HG03575 (cell line): ENCODE measurements around the gene BRICD5.

Source experiments
- ATAC-seq: cut with Tn5 transposase; IDR thresholded peaks from one replicate; pipeline ENCODE4 v1.9.1; 2021; ENCODE audit not compliant: unreplicated experiment, insufficient number of reproducible peaks, low FRiP score; ENCODE audit errors: extremely low read depth

The BRICD5 gene

DNA sequence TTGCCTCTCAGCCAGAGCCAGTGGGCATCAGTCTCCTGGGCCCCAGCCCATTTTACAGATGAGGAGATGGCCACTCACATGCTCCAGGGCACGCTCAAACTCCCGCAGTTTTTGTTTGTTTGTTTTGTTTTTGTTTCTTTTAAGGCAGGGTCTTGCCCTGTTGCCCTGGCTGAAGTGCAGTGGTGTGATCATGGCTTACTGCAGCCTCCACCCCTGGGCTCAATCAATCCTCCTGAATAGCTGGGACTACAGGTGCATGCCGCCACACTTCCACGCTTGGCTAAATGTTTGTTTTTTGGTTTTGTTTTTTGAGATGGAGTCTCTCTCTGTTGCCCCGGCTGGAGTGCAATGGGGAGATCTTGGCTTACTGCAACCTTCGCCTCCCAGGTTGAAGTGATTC is 16.3 kb upstream of the BRICD5 start:
- ATAC-seq: no peak

DNA sequence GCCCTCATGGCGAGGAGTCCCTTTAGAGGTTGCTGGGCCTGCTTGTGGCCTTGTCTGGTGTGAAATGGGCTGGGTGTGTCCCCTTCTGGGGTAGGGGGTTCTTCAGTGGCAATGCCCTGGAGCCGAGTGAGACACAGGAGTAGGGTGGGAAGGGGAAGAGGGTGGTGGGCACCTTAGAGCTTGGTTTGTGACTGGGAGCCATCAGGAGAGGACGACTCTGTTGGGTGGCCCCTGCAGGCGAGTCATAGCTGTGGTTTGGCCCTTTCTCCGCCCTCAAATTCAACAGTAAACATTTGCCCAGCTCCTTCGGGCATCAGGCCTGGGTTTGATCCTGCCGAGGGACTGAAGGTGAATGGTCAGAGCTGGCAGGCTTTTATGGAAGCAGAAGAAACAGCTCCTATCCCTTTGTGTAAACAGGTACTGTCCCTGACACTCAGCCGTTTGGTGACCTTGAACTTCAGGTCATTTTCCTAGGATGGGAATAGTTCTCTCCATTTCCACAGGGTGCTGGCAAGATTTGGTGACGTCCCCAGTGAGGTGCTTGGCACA is 15.7 kb upstream of the BRICD5 start:
- no peak for ATAC-seq

DNA sequence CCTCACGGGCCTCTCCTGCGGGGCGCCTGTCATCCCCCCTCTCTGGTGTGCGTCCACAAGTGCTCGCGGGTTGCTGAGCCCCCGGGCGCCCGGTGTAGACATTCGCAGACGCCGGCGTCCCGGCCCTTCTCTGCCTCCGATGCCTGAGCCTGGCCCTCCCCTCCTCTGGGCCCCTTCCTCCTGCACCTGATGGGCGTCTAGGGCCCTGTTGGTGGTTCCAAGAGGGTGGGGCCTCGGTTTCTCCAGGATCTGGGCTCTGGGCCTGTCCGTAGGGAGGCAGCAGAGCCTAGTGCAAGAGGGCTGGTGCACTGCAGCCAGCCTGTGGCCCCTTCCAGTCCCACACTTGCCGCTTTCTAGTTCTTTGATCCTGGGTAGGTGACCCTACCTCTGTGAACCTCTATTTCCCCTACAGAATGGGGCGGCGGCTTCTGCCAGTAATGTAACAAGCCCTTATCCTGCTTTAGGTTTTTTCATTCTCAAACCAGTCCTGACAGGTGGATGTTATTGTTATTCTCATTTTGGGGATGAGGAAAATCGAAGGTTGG is 13.4 kb upstream of the BRICD5 start:
- ATAC-seq: no peak

DNA sequence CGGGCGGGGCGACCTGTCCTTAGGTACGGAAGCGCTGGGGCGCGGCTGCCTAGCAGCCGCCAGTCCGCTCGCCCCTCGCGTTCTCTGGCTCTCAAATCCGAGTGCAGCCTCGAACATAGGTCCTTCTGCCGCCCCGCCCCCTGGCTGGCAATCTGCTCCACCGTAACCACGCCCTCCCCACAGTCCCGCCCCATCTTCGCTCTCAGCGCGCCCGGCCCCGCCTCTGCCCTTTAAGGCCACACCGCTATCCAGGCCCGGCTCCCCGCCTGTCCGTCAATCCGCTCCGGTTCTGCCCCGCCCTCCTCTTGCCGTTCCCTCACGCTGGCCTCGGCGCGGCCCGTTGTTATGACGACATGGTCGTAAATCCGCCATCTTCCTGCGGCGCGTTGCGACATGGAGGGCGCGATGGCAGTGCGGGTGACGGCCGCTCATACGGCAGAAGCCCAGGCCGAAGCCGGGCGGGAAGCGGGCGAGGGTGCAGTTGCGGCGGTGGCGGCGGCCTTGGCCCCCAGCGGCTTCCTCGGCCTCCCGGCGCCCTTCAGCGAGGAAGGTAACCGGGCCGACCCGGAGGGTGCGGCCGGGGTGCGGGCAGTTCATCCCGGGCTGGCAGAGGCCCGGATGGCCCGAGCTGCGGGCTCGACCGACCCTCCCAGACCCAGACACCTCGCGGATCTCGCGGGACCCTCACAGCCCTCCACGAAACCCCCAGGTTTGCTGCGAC is 12.7 kb upstream of the BRICD5 start, which contains the start of gene E4F1:
Gene E4F1, plus strand, starts transcription at position 371 of the 721 bp plus-strand sequence. Its CDS starts 23 bp downstream, at position 394.
- peak; percentile 66 for ATAC-seq

DNA sequence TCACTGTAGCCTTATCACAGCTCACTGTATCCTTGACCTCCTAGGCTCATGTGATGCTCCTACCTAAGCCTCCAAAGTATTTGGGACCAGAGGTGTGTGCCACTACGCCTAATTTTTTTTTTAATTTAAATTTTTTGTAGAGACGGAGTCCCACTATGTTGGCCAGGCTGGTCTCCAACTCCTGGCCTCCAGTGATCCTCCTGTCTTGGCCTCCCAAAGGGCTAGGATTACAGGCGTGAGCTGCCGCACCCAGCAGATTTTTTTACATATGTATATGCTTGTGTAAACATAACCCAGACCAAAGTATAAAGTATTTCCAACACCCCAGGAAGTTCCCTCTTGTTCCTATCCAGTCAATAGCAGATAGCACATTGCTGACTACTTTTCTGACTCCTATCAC is 5.7 kb upstream of the BRICD5 start:
- ATAC-seq: no peak

DNA sequence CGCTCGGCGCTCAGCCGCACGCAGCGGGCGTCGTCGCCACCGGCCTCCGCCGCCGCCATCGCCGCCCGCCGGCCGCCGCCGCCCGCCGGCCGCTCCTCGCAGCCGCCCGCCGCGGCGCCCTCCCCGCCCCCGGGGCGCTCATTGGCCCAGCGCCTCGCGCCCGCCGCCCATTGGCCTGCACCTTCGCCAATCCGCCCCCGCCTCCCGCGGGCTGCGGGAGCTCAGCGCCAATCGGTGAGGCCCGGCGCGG is 4.0 kb upstream of the BRICD5 start, which contains the start of gene PGP:
Gene PGP, minus strand, starts transcription at position 122 of the 250 bp plus-strand sequence. Its CDS starts 63 bp downstream, at position 59.
- ATAC-seq: no peak

DNA sequence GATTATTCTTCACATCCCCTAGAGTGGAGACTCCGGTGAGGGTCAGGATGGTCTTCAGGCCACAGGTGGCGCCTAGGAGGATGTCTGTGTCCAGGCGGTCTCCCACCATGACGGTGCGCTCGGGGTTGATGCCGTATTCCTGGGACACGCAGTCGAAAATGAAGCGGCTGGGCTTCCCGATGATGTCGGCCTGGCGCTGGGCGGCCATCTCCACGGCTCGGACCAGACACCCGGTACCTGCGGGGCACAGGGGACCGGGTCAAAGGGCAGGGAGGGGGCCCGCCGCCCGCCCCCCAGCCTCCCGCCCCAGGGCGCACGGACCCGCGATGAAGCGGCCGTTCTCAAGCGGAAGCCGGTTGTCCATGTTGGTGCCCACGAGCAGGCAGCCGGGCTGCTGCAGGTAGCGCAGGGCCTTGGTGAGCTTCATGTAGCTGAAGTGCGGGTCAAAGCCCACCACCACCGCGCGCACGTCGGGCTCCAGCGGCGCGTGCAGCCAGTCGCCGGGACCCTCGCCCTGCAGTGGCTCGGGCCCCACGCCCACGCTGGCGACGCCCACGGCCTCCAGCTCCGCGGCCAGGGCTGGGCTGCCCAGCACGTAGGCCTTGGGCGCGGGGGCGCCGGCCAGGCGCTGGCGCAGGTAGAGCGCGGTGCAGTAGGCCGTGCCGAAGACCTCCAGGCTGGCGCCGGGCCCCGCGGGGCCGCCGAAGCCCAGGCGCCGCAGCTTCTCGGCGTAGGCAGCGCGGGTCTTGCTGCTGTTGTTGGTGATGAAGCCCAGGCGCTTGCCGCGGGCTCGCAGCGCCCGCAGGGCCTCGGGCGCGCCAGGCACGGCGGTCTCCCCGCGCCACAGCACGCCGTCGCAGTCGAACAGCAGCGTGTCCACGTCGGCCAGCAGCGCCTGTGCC is 3.4 kb upstream of the BRICD5 start:
- no peak for ATAC-seq

DNA sequence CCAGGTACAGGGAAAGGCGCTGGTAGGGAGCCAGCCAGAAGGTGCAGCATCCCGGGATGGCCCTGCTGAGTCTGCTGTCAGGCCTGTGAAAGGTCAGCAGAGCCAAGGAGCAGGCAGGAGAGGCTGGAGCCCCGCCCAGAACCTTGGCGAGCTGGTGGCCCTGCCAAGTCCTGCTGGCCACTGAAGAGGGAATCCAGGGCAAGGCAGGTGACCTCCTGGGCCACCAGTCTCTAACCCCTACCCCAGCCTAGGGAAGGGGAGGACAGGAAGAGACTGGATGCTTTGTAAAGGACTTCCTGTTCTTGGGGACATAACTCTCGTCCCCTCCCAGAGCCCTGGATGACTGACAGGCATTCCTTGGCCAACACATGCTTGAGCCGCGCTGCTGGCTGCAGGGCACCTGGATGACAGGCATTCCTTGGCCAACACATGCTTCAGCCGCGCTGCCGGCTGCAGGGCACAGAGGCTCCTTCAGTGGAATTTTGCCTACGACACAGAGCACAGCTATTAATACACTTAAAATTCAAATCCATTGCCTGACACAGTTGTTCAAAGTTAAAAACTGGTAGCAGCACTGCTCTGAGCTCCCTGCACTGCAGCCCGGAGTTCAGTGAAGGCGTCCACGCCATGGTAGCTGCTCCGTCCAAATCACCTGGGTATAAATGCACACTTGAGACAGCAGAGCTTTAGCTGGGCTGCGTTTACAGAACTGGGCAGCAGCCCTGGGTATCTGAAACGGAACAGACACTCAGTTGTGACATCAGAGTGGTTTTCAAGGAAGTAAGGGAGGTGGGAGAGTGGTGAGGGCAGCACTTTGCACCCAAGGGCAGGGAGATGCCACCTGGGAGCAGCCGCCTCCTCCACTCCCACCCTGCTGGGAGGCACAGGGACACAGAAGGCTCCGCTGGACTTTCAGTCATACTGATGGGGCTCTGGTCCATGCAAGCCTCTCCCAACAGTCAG is 2.0 kb upstream of the BRICD5 start:
- no peak for ATAC-seq

DNA sequence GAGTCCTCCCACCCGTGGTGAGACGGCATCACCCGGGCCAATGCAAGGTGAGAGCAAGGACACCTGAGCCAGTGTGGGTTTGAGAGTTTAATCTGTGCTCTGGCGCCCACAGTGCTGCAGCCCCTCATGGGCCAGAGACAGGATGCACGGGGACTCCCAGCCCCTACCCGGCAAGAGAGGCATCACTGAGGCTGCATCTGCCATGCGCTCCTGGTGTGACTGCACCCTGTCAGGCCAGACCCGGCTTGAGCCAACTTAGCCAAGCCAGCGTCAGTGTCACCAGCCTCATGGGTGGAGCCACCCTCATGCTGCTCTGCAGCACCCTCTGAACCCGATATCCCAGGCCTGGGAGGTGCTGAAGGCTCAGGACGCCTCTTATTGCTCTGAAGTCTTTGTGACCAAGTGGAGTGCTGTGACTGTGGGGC is 1.3 kb upstream of the BRICD5 start:
- no peak for ATAC-seq

DNA sequence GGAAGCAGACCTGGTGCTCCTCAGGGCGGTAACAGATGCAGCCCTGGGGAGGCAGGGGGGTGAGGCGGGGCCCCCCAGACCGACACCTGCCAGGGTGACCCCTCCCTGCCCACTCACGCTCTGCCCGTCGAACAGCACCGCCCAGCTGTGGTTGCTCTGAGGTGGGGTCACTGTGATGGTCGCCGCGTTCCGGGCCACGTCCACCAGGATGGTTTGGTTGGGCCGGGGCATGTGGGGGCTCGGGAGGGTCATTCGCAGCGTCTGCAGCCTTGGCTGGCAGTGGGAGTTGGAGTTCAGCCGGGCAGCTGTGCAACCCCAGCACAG is 692 bp downstream of the BRICD5 start:
- no peak for ATAC-seq

DNA sequence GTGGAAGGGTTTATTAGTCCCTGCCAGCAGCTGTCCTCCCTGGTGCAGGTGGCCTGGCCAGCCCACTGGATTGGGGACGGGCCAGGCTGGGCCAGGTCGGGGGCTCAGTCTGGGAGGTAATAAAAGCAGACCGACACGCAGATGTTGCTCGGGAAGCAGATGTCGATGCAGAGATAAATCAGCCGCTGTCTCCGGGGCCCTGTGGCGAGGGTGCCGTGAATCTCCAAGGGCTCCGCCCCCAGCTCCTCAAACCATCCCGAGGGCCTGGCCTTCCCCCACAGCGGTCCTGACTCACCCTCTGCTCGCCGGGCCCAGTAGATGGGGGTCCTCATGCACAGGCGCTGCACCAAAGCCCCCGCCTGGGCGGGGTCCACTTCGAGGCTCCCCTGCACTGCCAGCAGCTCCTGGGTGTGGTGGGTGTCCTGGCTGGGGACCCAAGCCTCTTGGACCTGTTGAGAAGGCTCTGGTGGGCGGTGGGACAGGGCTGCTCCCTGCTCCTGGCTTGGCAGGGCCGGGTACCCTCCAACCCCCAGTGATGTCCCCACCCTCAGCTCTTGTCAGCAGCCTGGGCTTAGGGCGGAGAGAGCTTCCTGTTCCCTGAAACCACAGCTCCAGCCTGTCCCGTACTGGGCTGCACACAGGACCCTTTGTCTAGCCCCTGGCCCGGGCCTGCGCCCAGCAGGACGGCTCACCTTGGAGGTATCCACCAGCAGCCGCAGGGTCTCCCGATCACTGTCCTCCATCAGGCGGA is 1.2 kb downstream of the BRICD5 start:
- no peak for ATAC-seq

DNA sequence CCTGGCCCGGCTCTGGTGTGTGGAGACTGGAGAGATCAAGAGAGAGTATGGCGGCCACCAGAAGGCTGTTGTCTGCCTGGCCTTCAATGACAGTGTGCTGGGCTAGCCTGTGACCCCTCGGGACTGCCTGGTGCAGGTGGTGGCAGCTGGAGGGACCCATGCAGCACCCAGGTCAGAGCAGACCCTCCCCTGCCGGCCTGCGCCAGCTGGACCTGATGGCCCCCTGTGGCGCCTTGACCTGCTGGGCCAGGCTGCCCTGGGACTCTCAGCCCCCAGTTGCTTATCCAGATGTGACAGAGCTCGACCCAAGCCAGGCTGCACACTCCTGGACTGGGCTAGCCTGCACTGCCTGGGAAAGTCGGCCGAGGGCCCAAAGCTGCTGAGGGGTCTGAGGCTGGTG is 1.9 kb downstream of the BRICD5 start:
- ATAC-seq: no peak

DNA sequence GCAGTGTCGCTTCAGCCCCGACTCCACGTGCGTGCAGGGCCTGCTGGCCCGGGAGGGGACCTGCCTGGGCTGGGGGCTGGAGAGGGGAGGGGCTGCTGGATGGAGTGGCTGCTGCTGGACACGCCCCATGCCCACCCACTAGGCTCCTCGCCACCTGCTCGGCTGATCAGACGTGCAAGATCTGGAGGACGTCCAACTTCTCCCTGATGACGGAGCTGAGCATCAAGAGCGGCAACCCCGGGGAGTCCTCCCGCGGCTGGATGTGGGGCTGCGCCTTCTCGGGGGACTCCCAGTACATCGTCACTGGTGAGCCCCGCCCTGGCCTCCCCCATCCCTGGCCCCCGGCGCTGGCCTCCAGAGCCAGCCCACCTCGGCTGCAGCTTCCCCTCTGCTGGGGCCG is 2.4 kb downstream of the BRICD5 start:
- ATAC-seq: no peak

DNA sequence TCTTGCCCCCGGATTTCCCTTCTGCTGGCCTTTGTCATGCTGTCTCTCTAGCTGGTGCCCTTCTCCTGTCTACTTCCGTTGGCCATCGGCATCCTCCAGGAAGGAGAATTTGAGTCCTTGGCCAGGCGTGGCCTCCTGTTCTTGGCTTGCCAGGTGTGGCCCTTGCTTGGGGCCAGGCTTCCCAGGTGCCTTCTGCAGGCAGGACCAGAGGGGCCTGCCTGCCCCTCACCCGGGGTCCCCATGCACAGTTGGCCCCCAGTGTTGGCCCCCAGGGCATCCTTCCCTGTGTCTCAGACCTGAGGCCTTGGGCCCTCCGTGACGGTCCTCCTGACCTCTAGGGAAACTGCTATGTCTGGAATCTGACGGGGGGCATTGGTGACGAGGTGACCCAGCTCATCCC is 2.8 kb downstream of the BRICD5 start:
- no peak for ATAC-seq

DNA sequence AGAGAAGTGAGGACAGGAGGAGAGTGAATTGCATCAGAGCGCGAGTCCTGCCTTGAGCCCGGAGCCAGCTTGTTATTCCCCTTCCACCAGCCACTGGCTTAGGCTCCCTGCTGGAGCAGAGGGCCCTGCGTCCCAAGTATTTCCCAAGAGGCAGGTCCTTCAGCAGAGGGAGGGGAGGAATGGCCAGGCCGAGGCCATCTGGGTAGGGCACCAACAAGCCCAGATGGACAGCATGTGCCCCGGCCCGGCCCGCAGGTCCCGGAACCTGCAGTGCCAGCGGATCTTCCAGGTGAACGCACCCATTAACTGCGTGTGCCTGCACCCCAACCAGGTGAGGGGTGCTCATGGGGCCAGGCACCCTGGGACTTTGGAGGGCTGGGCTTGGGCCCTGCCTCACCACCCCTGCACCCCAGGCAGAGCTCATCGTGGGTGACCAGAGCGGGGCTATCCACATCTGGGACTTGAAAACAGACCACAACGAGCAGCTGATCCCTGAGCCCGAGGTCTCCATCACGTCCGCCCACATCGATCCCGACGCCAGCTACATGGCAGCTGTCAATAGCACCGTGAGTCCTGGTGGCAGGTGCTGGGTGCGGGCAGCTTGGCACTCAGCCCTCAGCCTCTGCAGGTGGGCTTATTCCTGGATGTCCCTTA is 3.8 kb downstream of the BRICD5 start:
- ATAC-seq: no peak

DNA sequence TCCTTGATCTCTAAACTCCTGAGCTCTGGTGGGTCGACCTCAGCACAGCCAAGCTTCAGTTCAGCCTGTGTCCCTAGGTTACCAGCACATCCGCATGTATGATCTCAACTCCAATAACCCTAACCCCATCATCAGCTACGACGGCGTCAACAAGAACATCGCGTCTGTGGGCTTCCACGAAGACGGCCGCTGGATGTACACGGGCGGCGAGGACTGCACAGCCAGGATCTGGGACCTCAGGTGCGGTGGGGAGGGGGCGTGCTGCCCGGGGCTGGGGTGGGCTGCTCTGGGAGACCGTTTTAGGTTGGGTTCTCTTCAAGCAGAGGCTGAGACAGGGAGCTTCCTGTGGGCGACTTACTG is 4.3 kb downstream of the BRICD5 start:
- ATAC-seq: no peak

DNA sequence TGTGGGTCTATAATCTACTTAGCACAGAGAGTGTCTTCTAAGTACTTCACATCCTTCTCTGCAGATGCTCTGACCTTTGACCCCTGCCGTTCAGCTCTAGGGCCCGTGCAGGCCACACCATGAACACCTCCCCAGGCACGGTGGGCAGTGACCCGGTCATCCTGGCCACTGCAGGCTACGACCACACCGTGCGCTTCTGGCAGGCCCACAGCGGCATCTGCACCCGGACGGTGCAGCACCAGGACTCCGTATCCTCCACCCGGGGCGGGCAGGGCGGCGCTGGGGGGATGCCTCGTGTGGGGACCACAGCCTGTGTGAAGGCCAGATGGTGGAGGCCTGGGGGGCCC is 4.7 kb downstream of the BRICD5 start:
- no peak for ATAC-seq
